Motor neuron (in vitro differentiated cells): Measurements from ENCODE around the gene NECAB2. TPM values are rescaled to one million over a fixed set of nuclear protein-coding genes. Genes with fewer than 3 reads are reported as not detected.

ENCODE experiments used
- ATAC-seq, 8 experiments: fragments of 200-7000 bp; cut with Tn5 transposase; replicated peaks in 6 of 8; 2 replicates each; pipeline ENCODE4 v1.8.0; 2021; ENCODE audit warnings: mild to moderate bottlenecking in 8 of 8, moderate library complexity in 8 of 8
- H3K27ac ChIP-seq, 2 donors: fragments of 250-450 bp; sonication (Bioruptor Pico); 2 replicates each; pipeline ENCODE4 v1.9.0; 2021; ENCODE audit warnings: antibody characterized with exemption in 2 of 2, mild to moderate bottlenecking in 2 of 2, moderate library complexity in 1 of 2
- H3K4me1 ChIP-seq, 2 donors: fragments of 250-450 bp; sonication (Bioruptor Pico); replicated peaks in 1 of 2; 2 replicates each; pipeline ENCODE4 v1.6.1; 2021; ENCODE audit warnings: antibody characterized with exemption in 2 of 2, mild to moderate bottlenecking in 2 of 2, moderate library complexity in 1 of 2
- H3K4me3 ChIP-seq, 5 donors: fragments of 250-450 bp; sonication (Bioruptor Pico); 2 replicates each; pipeline ENCODE4 v1.9.0; 2021; ENCODE audit warnings: antibody characterized with exemption in 5 of 5, mild to moderate bottlenecking in 5 of 5, moderate library complexity in 4 of 5
- WGBS, 10 experiments: fragments of 450-650 bp; shearing (Covaris generic); methylation state at CpG; one replicate each; pipeline ENCODE4 v1.0.0; 2022; 5-methylcytosine and 5-hydroxymethylcytosine counted together
- in situ Hi-C, 9 experiments: fragments of 400-800 bp; cut with MboI; loops; one replicate each; pipeline ENCODE4 v1.15.0; 2021; ENCODE audit warnings: low sequenced_read_pairs in 9 of 9, low pct_unique_long_range_greater_than_20kb in 2 of 9; ENCODE audit not compliant: unreplicated experiment in 9 of 9
- total RNA-seq, 8 experiments: library from RNA; unstranded; fragments of 300-600 nt; gene quantifications; 2 replicates each; pipeline versions ENCODE4 v1.2.3 to v1.2.4, GENCODE V29; 2022

The NECAB2 gene
- total RNA-seq, 8 experiments from 2014 or later = 0.63 to 23.4 (median 2.6) TPM

DNA sequence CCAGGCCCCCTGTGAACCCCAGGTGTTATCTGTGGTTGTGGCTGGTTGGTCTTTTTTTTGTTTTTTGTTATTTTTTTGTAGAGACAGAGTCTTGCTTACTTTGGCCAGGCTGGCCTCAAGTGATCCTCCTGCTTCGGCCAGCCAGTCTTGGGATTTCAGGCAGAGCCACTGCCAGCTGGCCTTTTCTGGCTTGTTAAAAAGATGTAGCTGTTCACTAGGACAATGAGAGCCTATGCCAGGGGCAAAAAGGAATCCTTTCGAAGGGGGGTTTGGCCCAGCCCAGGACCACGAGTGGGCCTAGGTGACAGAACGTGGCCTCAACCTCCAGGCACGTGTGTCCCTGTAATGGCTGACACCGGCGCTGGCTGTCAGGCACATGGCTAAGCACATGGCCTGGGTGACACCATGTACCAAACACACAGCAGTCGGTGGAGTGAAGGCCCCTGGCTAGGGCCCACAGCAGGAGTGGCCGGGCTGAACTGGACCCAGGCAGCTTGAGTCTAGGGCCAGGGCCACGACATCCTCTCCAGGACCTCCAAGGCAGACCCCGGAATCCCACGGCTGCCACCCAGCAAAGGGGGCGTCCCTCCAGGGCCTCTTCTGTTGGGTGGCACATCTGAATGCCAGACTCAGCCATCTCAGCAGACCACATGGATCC lies 81.5 kb downstream of the NECAB2 start:
- WGBS, 10 experiments = 60 to 100% (median 100%) methylated on average over 1 to 6 of the region's 13 CpGs; no CpG with 5 or more reads in 5 of the 10 experiments
- Histone ChIP-seq H3K4me3 (no peak overlapping the region), H3K4me1 (peaks cover 6 to 17% of the 10 kb centered on the region in 2 donors), H3K27ac (no peak overlapping the region)
- in situ Hi-C loops = loop anchor here in 3 of 9 experiments (25.0 kb wide), 1 partner anchor 87 kb away; the partner anchor contains the start of genes NECAB2 (in 3 of the 3) and OSGIN1 (in 3 of the 3)
- no peak for ATAC-seq

DNA sequence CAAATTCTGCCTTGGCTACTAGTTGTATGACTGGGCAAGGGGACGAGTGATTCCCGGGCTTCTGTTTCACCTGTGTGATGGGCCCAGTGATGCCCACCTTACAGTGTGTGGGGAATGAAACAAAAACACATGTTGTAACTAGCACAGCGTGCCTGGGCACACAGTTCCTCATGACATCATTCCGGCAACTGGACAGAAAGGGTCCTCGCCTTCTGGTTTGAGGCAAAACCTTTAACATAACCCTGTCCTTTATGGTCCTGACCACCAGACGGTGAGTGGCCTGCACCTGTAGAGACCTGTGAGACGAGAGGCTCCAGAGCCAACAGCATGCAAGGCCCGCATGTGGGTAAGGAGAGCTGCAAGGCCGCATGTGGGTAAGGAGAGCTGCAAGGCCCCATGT lies 82.3 kb downstream of the NECAB2 start:
- WGBS, 10 experiments = 93 to 100% (median 98%) methylated on average over 1 to 7 of the region's 9 CpGs; no CpG with 5 or more reads in 5 of the 10 experiments
- H3K4me3 ChIP-seq = no peak overlapping the region
- in situ Hi-C loops = loop anchor here in 3 of 9 experiments (25.0 kb wide), 1 partner anchor 88 kb away; the partner anchor contains the start of genes NECAB2 (in 3 of the 3) and OSGIN1 (in 3 of the 3)

DNA sequence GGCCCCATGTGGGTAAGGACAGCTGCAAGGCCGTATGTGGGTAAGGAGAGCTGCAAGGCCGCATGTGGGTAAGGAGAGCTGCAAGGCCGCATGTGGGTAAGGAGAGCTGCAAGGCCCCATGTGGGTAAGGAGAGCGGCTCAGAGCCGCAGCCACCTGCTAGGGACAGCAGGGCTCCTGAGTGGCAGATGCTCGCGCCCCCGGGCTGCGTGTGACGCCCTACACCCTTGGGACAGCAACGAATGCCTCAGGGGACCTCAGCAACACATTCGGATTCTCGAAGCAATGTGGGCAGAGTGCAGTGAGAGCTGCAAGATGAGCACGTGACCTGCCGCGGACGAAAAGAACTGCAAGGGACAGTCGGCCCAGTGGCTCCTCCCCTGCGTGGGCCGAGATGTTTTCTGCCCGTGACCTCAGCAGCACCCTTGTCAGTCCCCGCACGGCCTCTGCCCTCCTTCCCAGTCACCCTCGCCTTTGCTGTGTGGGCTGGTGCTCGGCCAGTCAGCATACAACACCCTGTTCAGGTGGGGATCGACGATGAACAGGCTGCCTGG lies 84.1 kb downstream of the NECAB2 start:
- in situ Hi-C loops = loop anchor here in 3 of 9 experiments (25.0 kb wide), 1 partner anchor 90 kb away; the partner anchor contains the start of genes NECAB2 (in 3 of the 3) and OSGIN1 (in 3 of the 3)
- Histone ChIP-seq H3K4me1 (peaks cover 0 to 12% of the 10 kb centered on the region in 2 donors), H3K4me3 (no peak overlapping the region), H3K27ac (no peak overlapping the region)
- ATAC-seq = no peak
- 75 to 100% (median 91%) methylated on average over 1 to 26 of the region's 27 CpGs; no CpG with 5 or more reads in 3 of the 10 experiments for WGBS, 10 experiments

More for the DNA sequence above, 82.3 kb downstream of the NECAB2 start:
- ATAC-seq = no peak
- H3K27ac ChIP-seq = no peak overlapping the region
- H3K4me1 ChIP-seq = peaks cover 3 to 13% of the 10 kb centered on the region in 2 donors

Other genes starting within 250 kb of the NECAB2 start
- 100 to 1,000 TPM; 105 to 240 (median 153) TPM for gene HSBP1, start 160.3 kb upstream of the NECAB2 start, total RNA-seq
- gene MLYCD, start 69.1 kb upstream of the NECAB2 start, total RNA-seq = 10 to 100 TPM in 1 of 8 experiments, 1 to 10 TPM in 7; 2.0 to 10.2 (median 3.0) TPM
- gene OSGIN1, start 15.0 kb upstream of the NECAB2 start, total RNA-seq = 10 to 100 TPM in 1 of 8 experiments, 1 to 10 TPM in 6, under 1 TPM in 1; 0.92 to 14.8 (median 2.0) TPM
- gene SLC38A8, start 74.6 kb downstream of the NECAB2 start, total RNA-seq = 1 to 10 TPM in 3 of 8 experiments, under 1 TPM in 1, not detected in 4; 0.27 to 1.9 (median 1.5) TPM
- gene MBTPS1, start 148.7 kb downstream of the NECAB2 start, total RNA-seq = 100 to 1,000 TPM in 3 of 8 experiments, 10 to 100 TPM in 5; 42.5 to 166 (median 62.3) TPM
- gene HSDL1, start 176.9 kb downstream of the NECAB2 start, total RNA-seq = 10 to 100 TPM; 20.1 to 63.7 (median 48.1) TPM
- 10 to 100 TPM in 1 of 8 experiments, 1 to 10 TPM in 4, under 1 TPM in 3; 0.36 to 17.7 (median 1.2) TPM for gene DNAAF1, start 177.1 kb downstream of the NECAB2 start, total RNA-seq
- gene TAF1C, start 218.8 kb downstream of the NECAB2 start, total RNA-seq = 10 to 100 TPM; 13.1 to 58.4 (median 18.2) TPM
- gene ADAD2, start 222.9 kb downstream of the NECAB2 start, total RNA-seq = 1 to 10 TPM in 2 of 8 experiments, under 1 TPM in 3, not detected in 3; 0.05 to 2.1 (median 0.81) TPM